GM18517 (cell line): ENCODE results near the gene RAB11FIP3.

Experiments used
- ATAC-seq: cut with Tn5 transposase; IDR thresholded peaks from one replicate; pipeline ENCODE4 v1.9.1; 2021; ENCODE audit warnings: mild to moderate bottlenecking, moderate library complexity; ENCODE audit not compliant: unreplicated experiment

Gene RAB11FIP3

GRCh38 chr16:424033-424622, 1.3 kb upstream of the RAB11FIP3 start:
- ATAC-seq: no peak

GRCh38 chr16:424623-425081, 797 bp upstream of the RAB11FIP3 start:
- no peak for ATAC-seq

- ATAC-seq: peak; percentile 38
Observed at GRCh38 chr16:425740-426114, 278 bp downstream of the RAB11FIP3 start.

DNA sequence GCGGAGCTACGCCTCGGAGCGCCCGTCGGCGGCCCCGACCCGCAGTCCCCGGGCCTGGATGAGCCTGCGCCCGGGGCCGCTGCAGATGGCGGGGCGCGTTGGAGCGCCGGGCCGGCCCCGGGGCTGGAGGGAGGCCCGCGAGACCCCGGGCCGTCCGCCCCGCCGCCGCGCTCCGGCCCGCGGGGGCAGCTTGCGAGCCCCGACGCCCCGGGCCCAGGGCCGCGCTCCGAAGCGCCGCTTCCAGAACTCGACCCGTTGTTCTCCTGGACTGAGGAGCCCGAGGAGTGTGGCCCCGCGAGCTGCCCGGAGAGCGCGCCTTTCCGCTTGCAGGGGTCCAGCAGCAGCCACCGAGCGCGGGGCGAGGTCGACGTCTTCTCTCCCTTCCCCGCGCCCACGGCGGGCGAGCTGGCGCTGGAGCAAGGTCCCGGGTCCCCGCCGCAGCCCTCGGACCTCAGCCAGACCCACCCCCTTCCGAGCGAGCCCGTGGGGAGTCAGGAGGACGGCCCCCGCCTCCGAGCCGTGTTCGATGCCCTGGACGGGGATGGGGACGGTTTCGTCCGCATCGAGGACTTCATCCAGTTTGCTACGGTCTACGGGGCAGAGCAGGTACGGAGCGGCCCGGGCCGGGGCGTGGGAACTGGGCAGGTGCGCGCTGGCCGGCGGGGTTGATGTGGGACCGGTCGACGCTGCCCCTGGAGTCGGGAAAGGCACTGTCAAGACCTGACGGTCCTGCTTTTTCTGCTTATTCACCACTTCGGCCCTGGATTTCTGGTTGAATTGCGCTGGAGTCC, 861 bp downstream of the RAB11FIP3 start:
- ATAC-seq: no peak

DNA sequence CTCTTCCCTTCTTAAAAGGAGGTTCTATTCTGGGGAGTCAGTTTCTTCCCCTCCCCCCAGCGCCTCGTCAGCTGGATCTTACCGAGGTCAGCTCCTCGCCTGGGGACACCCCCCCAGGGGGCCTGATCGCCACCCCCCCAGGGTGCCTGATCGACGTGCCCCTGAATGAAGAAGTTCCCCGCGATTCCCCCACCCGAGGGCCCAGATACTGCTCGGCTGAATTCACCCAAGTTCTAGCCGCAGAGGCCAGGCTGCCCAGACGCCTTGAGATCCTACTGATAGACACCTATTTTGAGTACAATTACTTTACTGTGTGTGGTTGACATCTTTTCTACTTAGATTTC, 1.4 kb downstream of the RAB11FIP3 start:
- no peak for ATAC-seq

DNA sequence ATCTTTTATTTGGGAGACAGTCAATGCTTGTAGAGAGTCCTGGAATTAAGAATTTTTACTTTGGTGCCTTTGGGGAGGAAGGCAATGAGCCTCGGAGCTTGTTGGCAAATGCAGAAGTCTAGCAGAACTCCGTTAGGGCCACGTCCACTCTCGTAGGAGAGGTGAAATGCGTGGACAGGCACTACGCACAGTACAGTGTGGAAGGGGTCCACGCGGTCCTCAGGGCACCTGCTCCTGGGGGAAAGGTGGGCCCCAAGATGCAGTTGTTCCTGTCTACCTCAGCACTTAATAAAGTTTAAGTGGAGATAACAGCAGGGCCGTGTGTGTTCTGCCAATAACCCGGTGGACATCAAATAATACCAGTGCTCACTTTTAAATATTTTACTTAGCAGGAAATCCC, 1.8 kb downstream of the RAB11FIP3 start:
- ATAC-seq: no peak

- ATAC-seq: no peak
Observed at GRCh38 chr16:430904-431303, 5.5 kb downstream of the RAB11FIP3 start.

GRCh38 chr16:440627-441026, 15.2 kb downstream of the RAB11FIP3 start:
- no peak for ATAC-seq

DNA sequence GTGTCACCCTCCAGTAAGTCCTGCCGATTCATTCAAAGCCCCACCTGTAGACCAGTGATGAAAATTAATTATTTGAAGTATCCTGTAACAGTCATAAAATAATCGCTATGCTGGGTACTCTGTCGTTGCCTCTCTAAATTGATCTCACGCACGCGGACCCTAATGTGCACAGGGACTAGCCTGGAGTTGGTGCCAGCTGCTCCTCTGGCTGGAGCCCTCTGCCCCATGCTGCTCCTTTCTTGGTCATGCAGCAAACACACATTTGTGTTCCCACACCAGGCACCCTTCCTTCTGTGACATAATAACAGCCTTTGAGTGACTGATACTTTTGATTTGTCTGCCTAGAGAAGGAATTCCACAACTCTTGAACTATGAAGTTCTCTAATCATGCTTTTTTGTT, 16.0 kb downstream of the RAB11FIP3 start:
- ATAC-seq: no peak

- no peak for ATAC-seq
Observed at GRCh38 chr16:442976-443375, 17.5 kb downstream of the RAB11FIP3 start.

DNA sequence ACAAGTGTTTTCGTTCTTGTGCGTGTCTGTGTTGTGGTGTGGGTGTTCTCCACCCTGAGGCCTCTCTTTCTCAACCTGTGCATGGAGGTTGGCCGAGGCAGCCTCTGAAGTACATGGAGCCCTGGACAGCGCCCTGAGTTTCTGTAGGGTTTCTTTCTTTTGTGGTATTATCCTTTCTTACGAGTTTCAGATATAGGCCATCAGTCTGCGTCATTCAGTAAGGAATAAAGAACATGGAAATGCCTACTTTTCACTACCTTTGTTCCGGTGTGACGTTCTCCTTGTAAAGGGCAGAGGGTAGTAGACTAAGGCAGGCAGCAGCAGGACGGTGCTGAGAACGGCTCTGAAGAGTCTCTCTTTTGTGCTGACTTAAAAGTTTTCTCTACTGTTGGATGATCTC, 18.6 kb downstream of the RAB11FIP3 start:
- ATAC-seq: no peak

- ATAC-seq: no peak
Observed at GRCh38 chr16:445566-445965, 20.1 kb downstream of the RAB11FIP3 start.

DNA sequence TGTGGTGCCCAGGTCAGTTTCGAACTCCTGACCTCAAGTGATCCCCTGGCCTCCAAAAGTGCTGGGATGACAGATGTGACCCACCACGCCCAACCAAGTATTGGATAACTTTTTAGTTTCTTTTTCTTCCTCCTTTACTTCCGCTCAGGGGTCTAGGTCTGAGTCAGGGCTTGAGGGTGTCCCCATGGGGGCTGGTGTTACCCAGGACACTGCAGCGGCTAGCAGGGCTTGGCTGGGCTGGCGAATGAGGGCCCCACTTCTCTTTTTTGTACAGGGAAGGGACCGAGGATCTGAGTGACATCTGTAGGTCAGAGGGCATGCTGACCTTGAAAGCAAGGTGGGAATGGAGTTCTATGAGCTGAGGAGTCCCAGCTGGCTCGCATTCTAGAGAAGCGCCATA, 24.9 kb downstream of the RAB11FIP3 start:
- no peak for ATAC-seq

- ATAC-seq: no peak
Observed at GRCh38 chr16:450785-451512, 25.5 kb downstream of the RAB11FIP3 start.

DNA sequence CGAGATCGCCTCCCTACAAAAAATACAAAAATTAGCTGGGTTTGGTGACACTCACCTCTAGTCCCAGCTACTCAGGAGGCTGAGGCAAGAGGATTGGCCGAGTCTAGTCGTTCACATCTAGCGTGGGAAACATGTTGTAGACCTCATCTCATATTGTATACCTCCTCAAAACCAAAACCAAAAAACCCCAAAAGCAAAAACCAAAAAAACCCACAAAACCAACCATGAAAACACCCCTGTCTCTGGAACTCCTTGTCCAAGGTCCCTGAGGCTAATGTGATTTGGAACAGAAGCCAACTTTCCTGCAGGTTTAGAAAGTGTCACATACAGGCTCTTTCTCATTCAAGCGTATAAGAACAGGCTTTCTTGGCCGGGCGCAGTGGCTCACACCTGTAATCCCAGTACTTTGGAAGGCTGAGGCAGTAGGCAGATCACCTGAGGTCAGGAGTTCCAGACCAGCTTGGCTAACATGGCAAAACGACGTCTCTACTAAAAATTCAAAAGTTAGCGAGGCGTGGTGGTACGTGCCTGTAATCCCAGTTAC, 29.0 kb downstream of the RAB11FIP3 start:
- no peak for ATAC-seq

- ATAC-seq: no peak
Observed at GRCh38 chr16:455453-455852, 30.0 kb downstream of the RAB11FIP3 start.

DNA sequence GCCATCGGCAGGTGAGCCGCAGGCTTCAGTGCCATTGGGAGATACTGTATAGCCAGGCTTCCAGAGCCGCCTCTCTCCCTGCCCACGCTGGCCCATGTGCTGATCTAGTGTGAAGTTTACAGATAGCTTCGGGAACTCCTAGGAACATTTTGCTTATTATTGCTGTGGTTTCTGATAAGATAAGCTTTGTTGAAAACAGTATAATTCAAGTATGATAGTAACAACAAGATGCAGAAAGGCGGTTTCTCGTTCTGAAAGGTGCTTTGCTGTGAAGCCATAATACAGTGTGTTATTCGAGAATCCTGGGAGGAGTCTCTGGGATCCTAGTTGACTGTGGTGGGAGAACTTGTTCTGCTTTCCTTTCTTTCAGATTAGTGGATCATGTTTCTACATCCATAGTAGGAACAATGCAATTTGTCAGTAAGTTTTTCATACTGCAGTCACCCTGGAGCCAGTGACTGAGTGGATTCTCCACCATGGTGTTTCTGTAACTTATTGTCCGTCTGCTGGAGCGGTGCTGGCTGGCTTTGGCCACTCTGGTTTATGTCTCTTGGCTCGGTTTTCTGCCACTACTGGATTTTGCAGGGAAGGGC, 31.5 kb downstream of the RAB11FIP3 start:
- no peak for ATAC-seq

DNA sequence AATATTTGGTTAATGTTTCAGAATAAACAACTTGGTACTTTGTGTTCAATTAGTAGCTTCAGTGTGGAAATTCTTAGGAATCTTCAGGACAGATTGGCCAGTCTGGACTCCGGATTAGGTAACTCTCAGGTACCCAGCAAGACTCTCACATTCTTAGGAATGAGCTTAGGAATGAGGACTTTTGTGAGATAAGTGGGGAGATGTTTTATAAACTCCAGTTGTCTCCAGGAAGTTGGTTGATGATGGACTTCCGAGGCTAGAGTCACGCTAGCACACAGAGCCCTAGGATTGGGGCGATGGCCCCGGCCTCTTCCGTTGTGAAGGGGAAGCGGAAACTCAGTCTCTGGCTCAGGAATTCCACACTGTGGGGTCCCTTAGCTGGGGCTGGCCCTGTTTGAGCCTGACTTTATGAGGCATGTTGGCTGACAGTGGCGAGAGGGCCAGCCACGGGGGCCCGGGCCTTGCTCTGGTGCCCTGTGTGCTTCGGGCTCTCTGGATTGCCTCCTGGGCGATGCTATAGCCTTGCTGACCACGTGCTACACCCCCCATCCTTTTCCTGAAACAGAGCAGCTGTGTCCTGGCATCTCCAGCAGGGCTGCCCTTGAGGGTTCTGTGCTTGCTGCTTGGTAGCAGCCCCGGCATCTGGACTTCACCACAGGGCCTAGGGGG, 32.4 kb downstream of the RAB11FIP3 start:
- ATAC-seq: no peak

GRCh38 chr16:459761-460160, 34.3 kb downstream of the RAB11FIP3 start:
- no peak for ATAC-seq

DNA sequence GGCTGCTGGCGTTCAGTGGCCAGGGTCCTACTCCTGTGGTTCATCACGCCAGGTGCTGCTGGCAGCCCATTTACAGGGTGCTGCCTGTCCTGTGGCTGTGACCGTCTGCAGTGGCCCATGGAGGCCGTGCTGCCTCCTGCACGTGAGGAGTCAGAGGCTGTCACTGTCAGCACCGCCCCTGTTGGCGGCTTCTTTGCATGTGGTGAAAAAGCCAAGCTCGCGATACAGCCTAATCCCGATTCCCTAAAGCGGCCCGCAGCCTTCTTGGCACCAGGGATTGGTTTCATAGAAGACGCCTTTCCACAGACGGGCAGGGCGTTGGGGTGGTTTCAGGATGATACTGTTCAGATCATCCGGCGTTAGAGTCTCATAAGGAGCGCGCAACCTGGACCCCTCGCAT, 35.3 kb downstream of the RAB11FIP3 start:
- ATAC-seq: no peak

DNA sequence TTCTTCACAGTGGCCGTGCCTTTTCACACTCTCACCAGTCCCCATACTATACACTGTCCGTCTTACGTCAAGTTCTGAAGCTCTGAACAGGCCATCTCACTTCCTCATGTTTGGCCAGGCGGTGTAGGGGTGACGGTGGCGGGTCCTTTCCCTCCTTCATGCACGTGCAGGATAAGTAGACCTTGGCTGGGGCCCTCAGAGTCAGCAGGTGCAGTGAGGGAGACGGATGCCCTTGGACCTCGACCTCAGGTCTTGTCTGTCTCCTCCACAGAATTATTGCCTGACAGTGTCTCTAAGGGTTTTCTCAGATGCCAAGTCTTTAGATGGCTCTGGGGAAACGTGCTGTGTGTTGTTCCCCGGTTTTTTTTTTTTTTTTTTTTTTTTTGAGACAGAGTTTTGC, 37.6 kb downstream of the RAB11FIP3 start:
- no peak for ATAC-seq
